Hepatocyte (in vitro differentiated cells): ENCODE measurements around the gene EPHX1. TPM values are rescaled to one million over a fixed set of nuclear protein-coding genes. Genes with fewer than 3 reads are reported as not detected.
A peak's percentile ranks its signal among the peaks of the same experiment; 100 is the strongest.
"Not testable (repeated sequence)": the region's sequence is repeated elsewhere in the genome, so short reads cannot be mapped to it uniquely, and the experiment has no call there.

Source experiments
- DNase-seq: peaks from one replicate; pipeline ENCODE4 v3.0.0-alpha.2; 2016; ENCODE audit warnings: low spot score
- H2AFZ ChIP-seq: fragments of 200-600 bp; sonication (generic); 2 replicates; pipeline ENCODE4 v1.6.0; 2016; ENCODE audit warnings: antibody characterized with exemption, mild to moderate bottlenecking
- H3K27ac ChIP-seq: fragments of 200-600 bp; sonication (generic); 2 replicates; pipeline ENCODE4 v1.5.1; 2016; ENCODE audit warnings: mild to moderate bottlenecking
- H3K27me3 ChIP-seq: fragments of 200-600 bp; sonication (generic); 2 replicates; pipeline ENCODE4 v1.6.1; 2016
- H3K36me3 ChIP-seq: fragments of 200-600 bp; sonication (generic); replicated peaks from 2 replicates; pipeline ENCODE4 v1.5.1; 2016; ENCODE audit warnings: low read depth; ENCODE audit not compliant: insufficient read depth
- H3K4me1 ChIP-seq: fragments of 200-600 bp; sonication (generic); 2 replicates; pipeline ENCODE4 v1.5.1; 2016; ENCODE audit warnings: mild to moderate bottlenecking, moderate library complexity; ENCODE audit not compliant: insufficient read depth
- H3K4me2 ChIP-seq: fragments of 200-600 bp; sonication (generic); 2 replicates; pipeline ENCODE4 v1.6.0; 2016
- H3K4me3 ChIP-seq: fragments of 200-600 bp; sonication (generic); 2 replicates; pipeline ENCODE4 v1.5.1; 2016; ENCODE audit warnings: mild to moderate bottlenecking
- H3K79me2 ChIP-seq: fragments of 200-600 bp; sonication (generic); 2 replicates; pipeline ENCODE4 v1.6.0; 2017; ENCODE audit warnings: mild to moderate bottlenecking
- H3K9me2 ChIP-seq: fragments of 200-600 bp; sonication (generic); replicated peaks from 2 replicates; pipeline ENCODE4 v1.6.0; 2017; ENCODE audit warnings: mild to moderate bottlenecking; ENCODE audit not compliant: insufficient read depth
- H3K9me3 ChIP-seq: fragments of 200-600 bp; sonication (generic); 2 replicates; pipeline ENCODE4 v1.5.1; 2016; ENCODE audit warnings: low read depth, mild to moderate bottlenecking
- H4K20me1 ChIP-seq: fragments of 200-600 bp; sonication (generic); 2 replicates; pipeline ENCODE4 v1.6.0; 2016; ENCODE audit warnings: mild to moderate bottlenecking; ENCODE audit not compliant: insufficient read depth, poor library complexity, severe bottlenecking
- EZH2 ChIP-seq: fragments of 200-600 bp; sonication (generic); IDR thresholded peaks from 2 replicates; pipeline ENCODE4 v1.6.1; 2016; ENCODE audit warnings: antibody characterized with exemption, mild to moderate bottlenecking, borderline replicate concordance
- EZH2phosphoT487 ChIP-seq: fragments of 200-600 bp; sonication (generic); IDR thresholded peaks from one replicate; pipeline ENCODE4 v1.6.1; 2018; ENCODE audit warnings: antibody characterized with exemption, mild to moderate bottlenecking, low read depth, moderate library complexity; ENCODE audit not compliant: unreplicated experiment, severe bottlenecking
- WGBS: methylation state at CpG from one replicate; pipeline ENCODE4 v1.1.6; 2016; ENCODE audit warnings: low lambda C conversion rate; ENCODE audit errors: missing lambda C conversion rate; 5-methylcytosine and 5-hydroxymethylcytosine counted together
- polyA plus RNA-seq: library from polyadenylated mRNA; unstranded; fragments of >200 nt; fragmentation: Nextera tagmentation; extraction: Ambion mirVana; gene quantifications from 2 replicates; pipeline ENCODE4 v1.2.1, GENCODE V29; 2016
- total RNA-seq: library from RNA; depleted of rRNA; stranded (reverse); fragments of >200 nt; gene quantifications from 2 replicates; pipeline ENCODE4 v1.2.3, GENCODE V29; 2014
- TF ChIP-seq, protein P1 (sequence below): fragments of 200-600 bp; sonication (generic); IDR thresholded peaks from 2 replicates; pipeline ENCODE4 v1.5.1; 2016; ENCODE audit warnings: antibody characterized with exemption, mild to moderate bottlenecking; ENCODE audit not compliant: poor library complexity

Gene EPHX1
- total and polyA plus RNA-seq, 2 experiments from 2014 or later, result 133 to 138 TPM

DNA sequence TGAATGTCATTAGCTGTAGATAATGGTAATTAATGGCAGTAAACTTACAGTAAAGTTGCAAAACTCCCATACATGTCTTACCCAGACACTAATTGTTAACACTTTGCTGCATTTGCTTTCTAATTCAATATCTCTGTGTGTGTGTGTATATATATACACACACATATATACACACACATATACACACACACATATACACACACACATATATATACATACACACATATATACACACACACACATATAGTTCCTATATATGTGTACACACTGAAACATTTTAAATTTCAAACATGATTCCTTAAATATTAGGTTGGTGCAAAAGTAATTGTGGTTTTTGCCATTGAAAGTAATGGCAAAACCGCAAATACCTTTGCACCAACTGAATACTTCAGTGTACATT, 3.7 kb upstream of the EPHX1 start:
- Histone ChIP-seq H3K27ac (no peak overlapping the region), H3K9me2 (no peaks in the 10 kb centered on the region), H3K27me3 (no peaks in the 10 kb centered on the region), H2AFZ (no peak overlapping the region), H3K36me3 (no peaks in the 10 kb centered on the region), H4K20me1 (no peaks in the 10 kb centered on the region), H3K4me1 (peaks cover 4% of the 10 kb centered on the region), H3K9me3 (no peaks in the 10 kb centered on the region), H3K4me2 (no peak overlapping the region), H3K79me2 (peaks cover 2% of the 10 kb centered on the region), H3K4me3 (no peak overlapping the region)
- TF ChIP-seq, protein P1, sequence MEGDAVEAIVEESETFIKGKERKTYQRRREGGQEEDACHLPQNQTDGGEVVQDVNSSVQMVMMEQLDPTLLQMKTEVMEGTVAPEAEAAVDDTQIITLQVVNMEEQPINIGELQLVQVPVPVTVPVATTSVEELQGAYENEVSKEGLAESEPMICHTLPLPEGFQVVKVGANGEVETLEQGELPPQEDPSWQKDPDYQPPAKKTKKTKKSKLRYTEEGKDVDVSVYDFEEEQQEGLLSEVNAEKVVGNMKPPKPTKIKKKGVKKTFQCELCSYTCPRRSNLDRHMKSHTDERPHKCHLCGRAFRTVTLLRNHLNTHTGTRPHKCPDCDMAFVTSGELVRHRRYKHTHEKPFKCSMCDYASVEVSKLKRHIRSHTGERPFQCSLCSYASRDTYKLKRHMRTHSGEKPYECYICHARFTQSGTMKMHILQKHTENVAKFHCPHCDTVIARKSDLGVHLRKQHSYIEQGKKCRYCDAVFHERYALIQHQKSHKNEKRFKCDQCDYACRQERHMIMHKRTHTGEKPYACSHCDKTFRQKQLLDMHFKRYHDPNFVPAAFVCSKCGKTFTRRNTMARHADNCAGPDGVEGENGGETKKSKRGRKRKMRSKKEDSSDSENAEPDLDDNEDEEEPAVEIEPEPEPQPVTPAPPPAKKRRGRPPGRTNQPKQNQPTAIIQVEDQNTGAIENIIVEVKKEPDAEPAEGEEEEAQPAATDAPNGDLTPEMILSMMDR, result no peak
- TF ChIP-seq EZH2, result no peak
- TF ChIP-seq EZH2phosphoT487, result no peak
- DNase-seq, result no peak
- WGBS, result 96% methylated on average over 1 of the region's 1 CpG

DNA sequence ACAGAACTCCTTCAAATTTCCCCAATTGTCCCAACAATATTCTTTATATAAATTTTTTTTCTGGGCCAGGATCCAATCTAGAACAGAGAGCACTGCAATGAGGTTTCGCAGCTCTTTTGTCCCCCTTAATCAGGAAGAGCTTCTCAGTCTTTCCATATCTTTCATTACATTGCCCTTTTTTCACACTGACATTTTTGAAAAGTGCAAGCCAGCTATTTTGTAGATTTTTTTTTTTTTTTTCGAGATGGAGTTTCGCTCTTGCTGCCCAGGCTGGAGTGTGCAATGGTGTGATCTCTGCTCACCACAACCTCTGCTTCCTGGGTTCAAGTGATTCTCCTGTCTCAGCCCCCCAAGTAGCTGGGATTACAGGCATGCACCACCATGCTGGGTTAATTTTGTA, 3.2 kb upstream of the EPHX1 start:
- not testable (repeated sequence) for H3K79me2 ChIP-seq, DNase-seq

DNA sequence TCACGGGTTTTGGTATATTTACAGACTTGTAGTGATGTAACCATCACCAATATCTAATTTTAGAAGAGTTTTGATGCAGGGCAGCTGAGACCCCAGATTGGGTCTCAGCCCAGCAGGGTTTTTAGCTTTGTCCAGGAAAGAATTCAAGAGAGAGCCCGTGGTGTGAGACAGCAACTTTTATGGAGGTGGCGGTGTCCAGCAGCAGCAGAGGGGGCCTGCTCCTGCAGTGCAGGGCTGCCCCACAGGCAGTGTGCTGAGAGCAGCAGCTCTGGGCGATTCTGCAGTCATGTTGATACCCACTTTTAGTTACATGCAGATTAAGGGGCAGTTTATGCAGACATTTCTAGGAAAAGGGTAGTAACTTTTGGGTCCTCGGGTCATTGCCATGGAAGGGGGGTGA, 1.8 kb upstream of the EPHX1 start:
- Histone ChIP-seq H3K9me2 (no peaks in the 10 kb centered on the region), H3K4me2 (no peak overlapping the region), H3K36me3 (no peaks in the 10 kb centered on the region), H3K9me3 (no peaks in the 10 kb centered on the region), H3K79me2 (peaks cover 21% of the 10 kb centered on the region), H3K27me3 (no peaks in the 10 kb centered on the region), H3K4me1 (peaks cover 16% of the 10 kb centered on the region), H4K20me1 (no peaks in the 10 kb centered on the region), H3K27ac (no peak overlapping the region), H3K4me3 (no peak overlapping the region), H2AFZ (no peak overlapping the region)
- no peak for DNase-seq
- TF ChIP-seq, protein P1, result no peak
- no peak for TF ChIP-seq EZH2phosphoT487
- no peak for TF ChIP-seq EZH2
- WGBS, result 80% methylated on average over 5 of the region's 5 CpGs

More for the DNA sequence above, 3.2 kb upstream of the EPHX1 start:
- H3K4me3 ChIP-seq, H3K4me2 ChIP-seq, H3K27ac ChIP-seq, H3K4me1 ChIP-seq, H3K27me3 ChIP-seq, H3K36me3 ChIP-seq, H4K20me1 ChIP-seq, H2AFZ ChIP-seq, H3K9me3 ChIP-seq, H3K9me2 ChIP-seq: not testable (repeated sequence)
- 93% methylated on average over 3 of the region's 3 CpGs for WGBS

DNA sequence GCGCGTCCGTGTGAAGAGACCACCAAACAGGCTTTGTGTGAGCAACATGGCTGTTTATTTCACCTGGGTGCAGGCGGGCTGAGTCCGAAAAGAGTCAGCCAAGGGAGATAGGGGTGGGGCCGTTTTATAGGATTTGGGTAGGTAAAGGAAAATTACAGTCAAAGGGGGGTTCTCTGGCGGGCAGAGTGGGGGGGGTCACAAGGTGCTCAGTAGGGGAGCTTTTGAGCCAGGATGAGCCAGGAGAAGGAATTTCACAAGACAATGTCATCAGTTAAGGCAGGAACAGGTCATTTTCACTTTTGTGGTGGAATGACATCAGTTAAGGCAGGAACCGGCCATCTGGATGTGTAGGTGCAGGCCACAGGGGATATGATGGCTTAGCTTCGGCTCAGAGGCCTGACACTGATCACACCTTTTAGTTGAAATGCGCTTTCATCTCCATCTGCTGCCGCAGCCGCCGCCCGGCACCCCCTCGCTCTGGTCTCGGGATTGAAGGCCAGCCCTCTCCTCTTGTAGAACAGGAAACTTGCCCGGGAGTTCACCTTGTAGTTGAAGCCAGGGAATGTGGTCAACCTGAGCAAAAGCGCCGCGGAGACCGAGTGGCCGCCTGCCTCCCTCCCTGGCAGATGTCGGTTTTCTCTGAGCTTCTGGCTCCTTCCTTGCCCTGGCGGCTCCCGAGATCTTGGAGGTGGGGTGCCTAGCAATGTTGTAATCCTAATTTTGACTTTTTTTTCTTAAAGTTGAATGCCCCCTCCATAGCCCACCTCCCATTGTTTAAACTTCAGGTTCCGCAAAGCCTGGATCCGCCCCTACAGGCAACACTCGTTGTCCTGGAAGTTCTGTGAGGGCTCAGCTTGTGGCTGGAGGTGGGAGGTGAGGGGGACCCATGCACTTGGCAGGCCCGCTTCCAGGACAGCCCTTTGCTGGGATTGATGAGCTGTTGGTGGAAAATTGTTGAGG, 935 bp downstream of the EPHX1 start:
- 8% methylated on average over 29 of the region's 29 CpGs for WGBS
- peak overlapping the region; percentile 55 for H2AFZ ChIP-seq

More for the DNA sequence above, 935 bp downstream of the EPHX1 start:
- Histone ChIP-seq H3K4me2 (peak overlapping the region; percentile 97), H3K27ac (peak overlapping the region; percentile 80), H3K4me1 (peaks cover 30% of the 10 kb centered on the region), H3K79me2 (peaks cover 40% of the 10 kb centered on the region), H3K4me3 (peak overlapping the region; percentile 87)
- not testable (repeated sequence) for H3K36me3 ChIP-seq, H4K20me1 ChIP-seq, H3K9me3 ChIP-seq, H3K9me2 ChIP-seq, H3K27me3 ChIP-seq
- DNase-seq, result peak; percentile 60
